Activated CD4-positive, alpha-beta T cell treated with anti-CD3 and anti-CD28 coated beads, Interleukin-10, Interleukin-2, amounts not matched to agents 100 ng/mL and 50 ng/mL, durations not matched to agents 16 hours and 8 hours (primary cell): ENCODE measurements around the gene NR3C2.
A peak's percentile ranks its signal among the peaks of the same experiment; 100 is the strongest.

Experiments
- DNase-seq: peaks from one replicate; pipeline ENCODE4 v3.0.0-alpha.2; 2020

Gene NR3C2

DNA sequence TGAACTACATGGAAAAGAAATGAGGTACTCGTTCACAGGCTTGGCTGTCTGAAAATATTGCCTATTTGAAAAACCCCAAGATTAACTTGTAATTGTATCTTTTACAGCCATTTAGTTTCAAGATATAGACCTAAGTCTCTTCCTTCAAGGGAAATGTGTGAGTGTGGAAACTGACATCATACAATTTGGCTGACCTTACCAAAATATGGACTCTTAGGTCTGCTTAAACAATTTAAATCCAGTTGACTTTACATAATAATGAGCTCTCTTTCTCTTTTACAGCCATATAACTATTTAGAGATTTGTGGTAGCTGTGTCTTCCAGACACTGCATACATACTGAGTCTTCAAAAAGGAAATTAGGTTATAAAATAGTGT, 186.9 kb downstream of the NR3C2 start:
- DNase-seq: no peak

DNA sequence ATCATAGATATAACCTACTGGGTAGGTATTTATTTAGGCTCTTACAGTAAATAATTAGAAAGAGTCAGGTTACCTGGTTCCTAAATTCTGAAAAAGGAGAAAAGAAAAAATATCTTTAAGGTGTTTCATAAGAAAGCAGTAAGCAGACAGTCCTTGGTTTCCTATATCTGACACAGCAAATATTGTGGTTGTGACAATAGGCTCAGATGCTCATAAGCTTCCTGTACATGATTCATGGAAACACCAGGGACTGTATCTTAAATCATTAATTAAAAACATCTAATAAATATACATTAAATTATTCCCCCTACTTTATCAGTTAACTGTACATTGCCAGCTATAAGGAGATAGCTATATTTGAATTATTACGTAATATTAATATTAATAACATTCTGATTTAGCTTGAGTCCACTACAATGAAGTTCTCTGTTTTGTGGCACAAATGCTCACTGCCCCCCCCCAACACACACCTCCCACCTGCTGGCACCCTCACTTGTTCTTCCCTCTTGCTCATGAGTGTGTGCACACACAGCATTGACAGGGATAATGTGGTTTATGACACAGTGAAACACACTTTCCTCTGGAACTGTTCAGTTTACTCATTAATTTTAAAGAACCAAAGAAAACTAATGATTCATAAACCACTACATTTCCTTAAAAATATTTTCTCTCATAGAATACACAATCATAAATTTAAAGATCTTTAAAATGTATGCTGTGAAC, 187.4 kb downstream of the NR3C2 start:
- DNase-seq: no peak

DNA sequence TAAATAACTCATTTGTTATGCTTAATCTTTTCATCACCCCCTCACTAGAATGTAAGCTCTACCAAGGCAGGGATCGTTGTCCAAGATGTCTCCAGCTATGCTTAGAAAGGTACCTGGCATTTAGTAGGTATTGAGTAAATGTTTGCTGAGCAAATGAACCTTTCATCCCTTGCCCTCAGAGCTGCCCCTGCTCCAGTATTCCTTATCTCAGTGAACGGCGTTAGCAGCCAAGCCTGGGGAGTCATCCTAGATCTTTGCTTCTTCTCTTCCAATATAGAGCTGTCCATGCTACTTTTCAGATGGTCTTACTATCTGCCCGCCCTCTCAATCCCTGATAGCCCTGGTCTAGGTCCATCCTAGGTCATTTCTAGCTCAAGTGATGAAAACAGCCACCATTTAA, 188.4 kb downstream of the NR3C2 start:
- no peak for DNase-seq

DNA sequence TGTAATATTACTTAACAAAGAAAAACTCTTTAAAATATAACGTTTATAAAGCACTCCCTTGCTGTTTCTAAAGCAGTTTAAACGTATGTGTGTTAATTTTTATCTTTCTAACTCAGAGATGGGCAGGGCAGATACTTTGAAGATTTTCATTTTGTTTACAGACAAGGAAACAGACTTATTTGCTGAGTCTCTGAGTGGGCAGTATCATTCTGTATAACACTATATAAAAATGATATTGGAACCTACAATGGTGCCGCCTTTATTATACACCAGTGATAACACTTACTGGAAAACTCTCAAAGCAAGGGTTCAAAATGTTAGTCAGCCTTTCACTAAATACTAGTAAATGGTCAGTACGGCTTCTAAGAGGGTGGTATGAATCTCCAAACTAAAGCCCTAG, 193.4 kb downstream of the NR3C2 start:
- no peak for DNase-seq

DNA sequence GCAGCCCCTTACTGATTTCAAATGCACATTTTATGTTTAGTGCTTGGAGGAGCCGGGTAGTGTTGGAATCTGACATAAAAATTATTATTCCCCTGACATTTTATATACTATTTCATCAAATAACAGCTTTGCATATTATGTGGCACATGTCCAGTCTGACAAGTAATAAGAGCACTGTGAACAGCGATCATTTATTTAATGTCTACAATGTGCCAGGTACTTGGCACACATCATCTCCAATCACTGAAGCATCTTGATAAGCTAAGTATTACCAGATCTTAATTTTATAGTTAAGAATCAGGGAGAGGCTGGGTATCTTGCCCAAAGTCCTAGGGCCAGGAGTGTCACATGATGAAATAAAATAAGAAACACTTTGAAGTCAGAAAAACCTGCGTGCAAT, 197.2 kb downstream of the NR3C2 start:
- DNase-seq: no peak

DNA sequence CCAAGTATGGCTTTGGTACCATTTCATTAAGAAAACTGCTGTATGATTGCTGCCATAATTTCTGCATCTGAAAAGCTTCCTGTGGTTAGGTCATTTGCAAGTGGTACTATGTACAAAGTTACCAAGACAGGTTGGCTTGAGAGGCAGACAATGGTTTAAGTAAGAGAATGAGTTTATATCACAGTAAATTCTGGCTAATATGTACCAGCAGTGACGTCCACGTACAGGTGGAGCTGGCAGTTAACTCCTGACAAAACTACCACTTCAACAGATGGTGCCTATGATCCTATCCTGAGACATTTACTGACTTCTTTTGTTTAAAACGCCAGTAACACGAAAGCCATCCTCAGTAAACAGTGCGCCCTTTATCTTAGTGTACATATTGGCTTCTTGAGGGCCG, 198.4 kb downstream of the NR3C2 start:
- no peak for DNase-seq

DNA sequence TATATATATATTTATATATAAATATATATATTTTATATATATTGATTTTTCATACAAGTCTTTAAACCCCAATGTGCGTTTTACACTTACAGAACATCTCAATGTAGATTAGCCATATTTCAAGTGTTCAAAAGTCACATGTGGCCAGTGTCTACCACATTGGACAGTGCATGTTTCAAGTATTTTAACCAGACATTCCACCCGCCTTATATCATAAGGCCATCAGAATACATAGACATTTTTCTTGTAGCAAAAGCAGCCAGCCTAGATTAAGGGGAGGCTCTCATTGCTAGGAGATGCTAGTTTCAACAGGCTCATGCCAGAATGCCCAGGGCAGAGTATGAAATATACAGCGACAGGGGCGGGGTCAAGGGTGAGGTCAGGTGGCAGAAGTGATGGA, 202.0 kb downstream of the NR3C2 start:
- DNase-seq: no peak

DNA sequence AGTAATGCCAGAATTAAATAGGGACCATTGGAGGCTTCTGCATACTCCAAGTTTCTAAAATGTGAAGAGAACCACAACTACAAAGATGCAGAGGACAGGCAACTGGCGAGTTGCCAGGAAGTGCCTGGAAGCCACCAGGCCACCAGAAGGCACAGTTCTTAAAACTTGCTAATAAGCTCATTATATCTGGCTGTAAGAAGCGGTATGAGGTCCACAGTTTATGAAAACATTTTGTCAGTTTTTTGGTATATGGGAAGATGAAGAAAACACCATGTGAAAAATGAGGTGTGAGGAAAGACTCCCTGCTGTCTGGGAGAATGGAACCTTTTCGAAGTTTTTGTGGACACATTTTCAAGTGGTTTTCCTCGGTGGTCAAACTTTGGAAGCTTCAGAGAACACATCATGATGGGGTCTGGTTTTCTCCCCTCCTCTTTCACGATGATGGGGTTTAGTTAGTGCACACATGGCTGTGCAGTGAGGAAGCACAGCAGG, 202.7 kb downstream of the NR3C2 start:
- no peak for DNase-seq

DNA sequence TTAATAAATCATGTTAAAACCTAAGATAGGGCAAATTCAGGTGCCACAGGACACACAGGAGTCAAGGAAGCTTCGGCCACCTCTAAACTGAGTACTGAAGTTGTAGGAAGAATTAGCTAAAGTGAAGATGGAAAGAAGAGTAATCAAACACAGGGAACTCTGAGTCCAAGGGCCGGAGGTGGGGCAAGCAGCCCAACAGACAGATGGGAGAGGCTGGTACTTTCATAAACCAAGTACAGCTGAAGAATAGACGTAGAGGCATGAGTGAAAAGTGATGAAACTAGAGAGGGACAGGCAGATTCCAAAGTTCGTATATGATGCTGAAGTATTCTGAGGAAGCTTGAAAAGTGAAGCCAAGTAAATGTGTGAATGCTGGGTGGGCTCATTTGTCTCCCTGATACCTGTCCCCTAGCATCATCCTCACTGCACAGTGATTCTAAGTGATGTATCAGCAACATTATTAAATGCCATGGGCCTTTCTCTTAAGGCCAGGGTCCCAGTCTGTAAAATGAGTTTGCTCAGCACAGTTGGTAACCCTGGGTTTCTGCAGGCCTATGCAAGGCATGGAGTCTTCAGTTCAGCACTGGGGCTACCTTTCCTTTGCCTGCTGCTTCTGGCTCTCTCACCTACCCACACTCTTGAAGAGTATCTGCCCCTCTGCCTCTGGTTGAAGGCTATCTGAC, 203.3 kb downstream of the NR3C2 start:
- DNase-seq: no peak

DNA sequence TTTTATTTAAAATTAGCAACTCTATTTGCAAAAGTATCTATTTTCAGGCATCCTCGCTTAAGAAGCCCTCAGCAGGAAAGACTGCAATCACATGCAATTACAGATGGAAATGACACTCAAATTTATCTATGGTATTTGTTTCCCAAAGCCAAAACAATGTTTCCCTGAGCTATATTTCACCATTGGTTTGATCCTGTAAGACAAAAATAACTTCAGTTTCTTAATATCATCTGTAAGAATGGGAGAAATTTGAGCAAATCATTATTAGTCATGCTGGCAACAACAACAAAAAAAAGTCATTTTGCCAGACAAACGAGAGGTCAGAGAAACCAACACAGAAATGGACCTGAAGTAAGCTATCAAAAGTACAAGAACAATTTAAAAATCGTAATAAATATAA, 204.1 kb downstream of the NR3C2 start:
- no peak for DNase-seq

DNA sequence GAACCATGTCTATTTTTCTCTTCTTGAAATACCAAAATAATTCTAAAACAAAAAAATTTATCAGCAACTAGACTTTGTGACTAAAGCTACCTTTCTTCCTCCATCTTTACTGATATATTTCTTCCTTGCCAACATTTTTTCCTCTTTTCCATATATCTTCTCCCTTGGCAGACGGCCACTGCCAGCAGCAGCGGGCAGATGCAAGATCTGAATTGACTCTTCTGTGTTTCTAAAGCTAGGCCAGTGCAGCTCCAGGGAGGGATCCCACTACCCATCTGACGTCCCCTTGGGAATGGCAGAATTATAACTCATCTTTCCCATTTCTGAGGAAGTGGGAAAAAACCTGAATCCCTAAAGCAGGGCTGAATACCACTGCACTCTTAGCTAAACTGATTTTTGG, 206.4 kb downstream of the NR3C2 start:
- no peak for DNase-seq

DNA sequence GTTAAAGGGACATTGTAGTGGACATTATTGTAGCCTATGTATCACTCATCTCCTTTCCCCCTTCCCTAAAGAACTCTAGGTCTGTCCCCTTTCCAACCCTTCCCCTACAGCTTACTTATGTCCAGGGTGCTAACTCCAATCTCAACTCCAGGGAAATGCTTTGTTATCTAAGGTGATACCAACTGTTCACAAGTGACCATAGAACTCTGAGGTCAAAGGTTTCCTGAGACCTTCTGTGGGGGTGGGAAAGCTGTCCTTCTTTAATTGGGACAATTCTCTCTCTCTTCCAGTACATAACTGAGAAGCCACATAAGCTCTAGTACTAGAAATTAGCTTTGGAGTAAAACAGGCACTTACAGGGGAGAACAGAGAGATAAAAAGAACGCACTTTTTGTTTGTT, 212.4 kb downstream of the NR3C2 start:
- no peak for DNase-seq

DNA sequence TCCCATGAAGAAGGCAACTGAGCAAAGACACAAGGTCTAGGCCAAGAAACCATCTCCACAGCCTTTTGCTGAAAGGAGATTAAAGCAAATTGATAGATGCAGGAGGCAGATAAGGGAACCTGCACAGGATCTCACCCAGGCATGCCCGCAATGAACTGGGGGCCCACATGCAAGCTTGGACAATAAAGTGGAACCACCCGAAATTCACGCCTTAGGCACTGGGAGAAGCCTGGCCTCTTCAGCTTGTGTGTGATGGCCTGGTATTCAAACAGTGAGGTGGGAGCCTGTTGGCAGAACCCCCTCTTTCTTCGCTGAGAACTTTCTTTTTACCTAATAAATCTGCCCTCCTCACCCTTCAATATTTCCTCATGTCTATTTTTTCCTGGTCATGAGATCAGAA, 213.2 kb downstream of the NR3C2 start:
- no peak for DNase-seq

DNA sequence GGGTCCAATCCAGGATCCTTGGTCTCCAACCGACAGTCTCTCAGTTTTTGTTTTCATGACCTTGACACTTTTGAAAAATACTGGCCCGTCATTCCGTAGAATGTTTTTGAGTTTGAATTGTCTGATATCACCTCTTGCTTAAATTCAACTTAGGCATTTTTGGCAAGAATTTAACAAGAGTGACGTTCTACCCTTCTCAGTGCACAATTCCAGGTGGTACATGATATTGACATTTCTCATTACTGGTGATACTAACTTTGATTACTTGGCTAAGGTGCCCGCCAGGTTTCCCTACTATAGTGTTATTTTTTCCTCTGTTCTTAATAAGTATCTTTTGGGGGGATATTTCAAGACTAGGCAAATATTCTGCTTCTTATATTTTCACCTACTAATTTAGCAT, 215.1 kb downstream of the NR3C2 start:
- DNase-seq: no peak

DNA sequence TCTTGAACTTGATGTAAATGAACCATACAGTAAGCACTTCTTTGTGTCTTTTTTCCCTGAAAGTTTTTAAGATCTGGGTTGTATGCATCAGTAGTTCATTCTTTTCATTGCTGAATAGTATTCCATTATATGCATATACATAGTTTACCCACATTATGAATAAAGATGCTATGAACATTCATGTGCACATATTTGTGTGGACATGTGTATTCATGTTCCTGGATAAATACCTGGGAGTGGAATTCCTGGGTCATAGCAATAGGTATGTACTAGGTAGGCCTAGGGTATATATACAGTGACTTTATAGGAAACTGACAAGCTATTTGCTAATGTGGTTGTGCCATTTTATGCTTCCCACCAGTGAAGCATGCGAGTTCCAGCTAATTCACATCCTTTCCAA, 215.9 kb downstream of the NR3C2 start:
- no peak for DNase-seq

DNA sequence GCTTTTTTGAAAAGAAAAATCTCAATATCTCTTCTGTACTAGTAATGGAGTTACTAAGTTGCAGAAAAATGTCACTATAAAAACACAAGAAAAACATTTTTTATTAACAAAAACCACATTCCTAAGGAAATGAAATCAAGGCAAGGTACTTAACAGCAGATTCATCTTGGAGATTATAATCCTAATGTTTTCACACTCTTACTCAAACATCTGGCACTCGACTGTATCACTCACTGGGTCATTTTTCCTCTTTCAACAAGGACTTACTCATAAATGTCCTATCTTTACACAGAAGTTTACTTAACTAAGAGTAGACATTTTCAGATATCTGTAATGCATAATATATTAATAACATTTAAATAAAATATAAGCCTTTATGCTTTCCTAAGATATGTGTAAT, 216.6 kb downstream of the NR3C2 start:
- no peak for DNase-seq

DNA sequence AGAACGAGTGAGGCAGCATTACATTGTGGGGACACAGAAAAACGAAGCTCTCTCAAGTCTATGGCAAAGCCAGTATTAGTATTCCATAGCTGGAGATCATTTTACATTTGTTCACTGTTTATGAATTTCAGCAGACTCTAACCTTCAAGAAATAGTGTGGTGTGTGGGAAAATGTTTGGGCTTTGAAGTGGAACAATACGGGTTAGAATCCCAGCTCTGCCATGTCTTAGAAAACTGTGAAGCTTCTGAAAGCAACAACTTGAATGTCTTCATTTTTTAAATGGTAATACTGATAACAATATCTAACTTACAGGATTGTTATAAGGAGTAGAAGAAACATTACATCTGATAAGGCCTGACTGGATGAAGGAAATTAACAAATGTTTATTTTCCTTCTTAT, 217.7 kb downstream of the NR3C2 start:
- DNase-seq: no peak

DNA sequence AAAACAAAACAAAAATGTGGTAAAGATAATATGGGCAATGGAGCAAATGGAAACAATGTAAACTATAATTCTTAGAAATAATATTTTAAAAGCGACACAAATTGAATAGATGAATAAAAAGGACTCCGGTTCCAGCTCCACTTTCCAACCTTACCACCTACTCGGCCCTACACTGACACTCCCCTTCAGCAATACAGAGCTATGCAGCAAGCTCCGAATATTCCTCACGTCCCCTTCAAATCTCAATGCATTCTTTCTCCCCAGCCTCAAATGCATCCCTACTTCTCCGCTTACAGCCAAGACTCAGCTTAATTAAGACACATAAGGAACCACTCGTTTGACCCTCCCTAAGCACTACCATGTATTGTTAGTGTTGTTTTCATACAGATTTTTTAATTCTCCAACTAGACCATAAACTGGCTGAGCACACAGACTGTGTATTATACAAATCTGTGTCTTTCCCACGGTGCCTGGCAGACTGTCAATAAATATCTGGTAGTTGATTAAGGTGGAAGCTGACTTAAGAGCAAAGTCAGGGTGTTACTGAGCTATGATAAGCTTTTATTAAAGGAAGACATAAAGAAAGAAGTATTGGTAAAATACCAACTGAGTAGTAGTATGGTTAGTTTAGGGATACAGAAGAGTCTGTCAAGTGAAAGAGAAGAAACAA, 219.1 kb downstream of the NR3C2 start:
- no peak for DNase-seq

DNA sequence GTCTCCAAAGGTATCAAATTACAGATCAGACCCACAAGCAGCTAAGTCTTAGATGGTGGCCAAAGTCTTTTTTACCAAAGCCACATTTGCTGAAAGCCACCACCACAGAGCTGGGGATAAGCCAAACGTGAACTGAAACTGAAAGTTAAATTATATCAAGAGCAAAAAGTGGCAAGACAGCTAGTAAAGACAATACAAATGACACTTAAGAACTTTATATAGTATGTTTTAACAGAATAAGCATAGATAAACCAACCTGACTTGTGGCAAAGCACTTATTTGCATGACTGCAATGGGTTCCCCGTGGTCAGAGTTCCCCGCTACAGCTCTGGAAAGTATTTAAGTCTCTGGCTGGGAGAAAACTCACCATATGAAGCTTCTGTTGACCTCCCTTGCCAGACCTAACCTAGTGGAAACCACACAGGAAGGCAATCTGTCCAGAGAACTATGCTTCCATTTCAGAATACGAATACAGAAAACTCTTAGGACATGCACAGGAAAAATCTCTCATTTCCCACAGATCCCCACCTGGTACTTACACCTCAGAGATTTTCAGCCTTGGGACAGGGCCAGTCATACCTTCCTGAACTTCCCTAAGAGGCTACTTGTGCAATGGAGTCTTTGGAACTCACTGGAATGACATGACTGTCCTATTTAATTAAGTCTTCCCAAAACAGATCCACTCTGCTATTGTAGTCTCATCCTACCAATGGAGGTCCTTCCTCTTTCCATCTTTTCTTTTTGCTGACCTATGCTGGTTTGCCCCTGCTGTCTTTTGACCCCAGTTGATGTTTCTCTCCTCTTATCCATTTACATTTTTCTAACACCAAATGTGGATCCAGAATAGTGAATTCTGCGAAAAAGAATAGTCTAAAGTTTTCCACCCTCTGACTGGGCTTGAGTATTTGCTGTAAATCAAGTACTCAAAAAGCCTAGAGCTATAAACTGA, 225.1 kb downstream of the NR3C2 start:
- peak; percentile 47 for DNase-seq

DNA sequence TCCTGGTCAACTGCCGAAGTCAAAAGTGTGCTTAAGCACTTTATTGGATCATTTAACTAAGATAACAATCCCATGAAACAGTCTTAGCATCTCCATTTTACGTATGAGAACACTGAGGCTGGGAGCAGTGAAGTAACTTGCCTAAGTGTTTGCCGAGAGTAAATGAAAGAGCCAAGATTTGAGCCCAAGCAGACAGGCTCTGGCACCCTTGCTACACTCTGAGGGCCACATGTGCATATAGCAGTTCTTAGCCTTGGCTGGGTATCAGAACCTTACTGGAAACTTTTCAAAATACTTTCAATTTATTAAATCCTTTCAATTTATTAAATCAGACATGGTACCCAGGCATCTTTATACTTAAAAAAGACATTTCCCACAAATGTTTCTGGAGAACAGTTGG, 225.9 kb downstream of the NR3C2 start:
- no peak for DNase-seq

DNA sequence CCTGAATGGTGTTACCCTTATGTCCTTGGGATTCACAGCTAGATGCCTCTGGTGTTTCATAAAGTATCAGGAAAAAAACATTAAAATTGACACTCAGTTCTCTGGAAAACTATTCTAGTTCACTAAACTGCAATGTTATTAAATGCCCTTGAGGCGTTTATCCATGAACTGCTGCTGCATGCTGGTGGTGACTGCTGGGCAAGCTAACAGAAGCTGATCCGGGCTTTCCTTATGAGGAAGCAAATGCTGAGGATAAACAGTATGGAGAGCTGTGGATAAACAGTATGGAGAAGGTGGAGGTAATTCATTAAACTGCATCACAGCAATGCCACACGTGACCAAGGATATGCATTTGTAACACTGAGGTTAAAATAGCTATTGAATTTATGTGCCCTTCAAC, 227.0 kb downstream of the NR3C2 start:
- no peak for DNase-seq

DNA sequence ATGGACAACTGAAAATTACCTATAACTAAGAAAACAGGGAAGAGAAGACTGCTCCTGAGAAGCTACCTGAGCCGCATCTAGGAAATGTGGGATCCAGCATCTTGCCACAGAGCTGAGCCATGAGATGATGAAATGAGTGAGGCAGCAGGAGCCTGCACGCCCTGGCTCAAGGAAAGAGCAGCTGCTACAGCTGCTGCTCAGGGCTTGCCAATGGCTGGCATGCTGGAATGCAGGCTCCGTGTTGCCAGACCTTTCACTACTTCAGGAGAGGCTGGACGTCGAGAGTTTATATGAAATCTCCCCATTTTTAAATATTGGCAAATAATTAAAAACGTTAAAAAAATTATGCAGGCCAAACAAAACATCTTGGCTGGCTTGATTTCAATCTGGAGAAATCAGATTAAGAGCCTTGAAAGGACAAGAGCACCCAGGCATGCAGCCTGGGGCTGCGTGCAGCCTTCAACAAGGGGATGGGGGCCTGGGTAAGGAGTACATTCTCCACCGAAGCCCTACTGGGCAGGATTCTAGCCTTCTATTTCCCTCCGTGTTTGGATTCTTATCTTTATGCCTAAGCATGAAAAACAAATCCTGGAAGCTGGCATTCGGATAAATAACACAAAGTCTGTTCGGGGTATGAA, 227.6 kb downstream of the NR3C2 start:
- DNase-seq: no peak

DNA sequence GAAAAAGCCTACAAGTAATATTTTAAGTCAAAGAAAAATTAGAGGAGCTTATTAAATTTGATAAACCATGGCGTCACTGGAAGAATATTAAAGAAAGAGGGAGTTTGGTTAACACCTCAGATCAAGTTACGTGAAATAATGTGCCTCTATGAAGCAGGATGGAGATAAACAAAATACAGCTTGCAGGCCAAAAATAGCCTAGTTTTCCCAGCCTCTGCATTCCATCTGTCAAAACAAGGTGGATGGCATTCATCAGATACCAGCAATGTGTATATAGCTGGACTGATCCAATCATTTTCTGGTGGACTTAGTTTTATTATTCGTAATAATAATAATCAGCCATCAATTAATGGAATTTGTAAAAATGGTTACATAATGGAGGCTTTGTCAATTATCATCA, 230.7 kb downstream of the NR3C2 start:
- no peak for DNase-seq
